ENCODE measurements around the gene ADAMTS1.
"Not testable (repeated sequence)": the region's sequence is repeated elsewhere in the genome, so short reads cannot be mapped to it uniquely, and the experiment has no call there.

The ADAMTS1 gene

DNA sequence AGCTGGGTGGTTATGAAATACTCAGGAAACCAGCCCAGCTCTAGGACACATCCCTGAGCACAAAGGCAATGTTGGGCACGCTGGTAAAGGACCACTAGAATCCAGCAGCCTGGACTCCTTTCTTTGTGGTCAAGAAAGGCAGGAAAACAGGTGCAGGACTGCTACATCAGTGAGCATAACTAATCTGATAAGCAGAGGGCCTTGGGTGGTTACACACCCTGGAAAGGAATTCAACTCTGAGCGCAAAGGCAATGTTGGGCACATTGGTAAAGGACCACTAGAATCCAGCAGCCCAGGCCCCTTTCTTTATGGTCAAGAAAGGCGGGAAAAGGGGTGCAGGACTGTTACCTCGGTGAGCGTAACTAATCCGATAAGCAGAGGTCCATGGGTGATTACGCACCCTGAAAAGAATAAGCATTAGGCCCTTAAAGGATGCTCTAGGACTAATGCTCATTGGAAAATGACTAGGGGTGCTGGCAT, 11.7 kb upstream of the ADAMTS1 start:
- H3K9me3 ChIP-seq (ENCODE audit: control insufficient read depth, low read length); H3K4me1 ChIP-seq (ENCODE audit: control insufficient read depth, insufficient read depth, low read length, poor library complexity, severe bottlenecking); H3K36me3 ChIP-seq (ENCODE audit: control insufficient read depth, insufficient read depth, low read length); H3K4me3 ChIP-seq (ENCODE audit: extremely low read depth, insufficient read depth, low read length, poor library complexity, severe bottlenecking); H3K27ac ChIP-seq (ENCODE audit: low read depth, low read length, severe bottlenecking): not testable (repeated sequence)
- WGBS, 2 experiments (ENCODE audit: insufficient coverage in 2 of 2): 88 to 95% methylated on average over 7 of the region's 7 CpGs

DNA sequence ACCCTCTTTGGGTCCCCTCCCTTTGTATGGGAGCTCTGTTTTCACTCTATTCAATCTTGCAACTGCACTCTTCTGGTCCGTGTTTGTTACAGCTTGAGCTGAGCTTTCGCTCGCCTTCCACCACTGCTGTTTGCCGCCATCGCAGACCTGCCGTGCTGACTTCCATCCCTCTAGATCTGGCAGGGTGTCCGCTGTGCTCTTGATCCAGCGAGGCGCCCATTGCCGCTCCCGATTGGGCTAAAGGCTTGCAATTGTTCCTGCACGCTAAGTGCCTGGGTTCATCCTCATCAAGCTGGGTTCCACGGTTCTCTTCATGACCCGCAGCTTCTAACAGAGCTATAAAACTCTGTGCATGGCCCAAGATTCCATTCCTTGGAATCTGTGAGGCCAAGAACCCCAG, 9.5 kb upstream of the ADAMTS1 start:
- not testable (repeated sequence) for H3K4me3 ChIP-seq (ENCODE audit: extremely low read depth, insufficient read depth, low read length, poor library complexity, severe bottlenecking); H3K9me3 ChIP-seq (ENCODE audit: control insufficient read depth, low read length); H3K4me1 ChIP-seq (ENCODE audit: control insufficient read depth, insufficient read depth, low read length, poor library complexity, severe bottlenecking); H3K36me3 ChIP-seq (ENCODE audit: control insufficient read depth, insufficient read depth, low read length); H3K27ac ChIP-seq (ENCODE audit: low read depth, low read length, severe bottlenecking)
- WGBS, 2 experiments (ENCODE audit: insufficient coverage in 2 of 2): 96 to 98% methylated on average over 14 of the region's 14 CpGs

DNA sequence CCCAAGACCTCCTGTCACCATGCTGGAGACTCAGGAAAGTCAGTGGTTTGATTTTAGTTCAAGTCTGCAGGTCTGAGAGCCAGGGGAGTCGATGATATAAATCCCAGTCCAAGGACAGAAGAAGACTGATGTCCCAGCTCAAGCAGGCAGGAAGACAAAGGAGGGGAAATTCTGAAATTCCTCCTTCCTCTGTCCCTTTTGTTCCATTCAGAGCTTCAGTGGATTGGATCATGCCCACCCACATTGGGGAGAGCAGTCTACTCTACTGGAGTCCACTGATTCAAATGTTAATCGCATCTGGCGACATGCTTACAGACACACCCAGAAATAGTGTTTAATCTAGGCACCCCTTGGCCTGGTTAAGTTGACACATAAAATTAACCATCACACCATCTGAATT, 7.2 kb upstream of the ADAMTS1 start:
- Histone ChIP-seq H3K4me3 (ENCODE audit: extremely low read depth, insufficient read depth, low read length, poor library complexity, severe bottlenecking) (no peak overlapping the region), H3K9me3 (ENCODE audit: control insufficient read depth, low read length) (no peaks in the 10 kb centered on the region), H3K36me3 (ENCODE audit: control insufficient read depth, insufficient read depth, low read length) (no peaks in the 10 kb centered on the region), H3K4me1 (ENCODE audit: control insufficient read depth, insufficient read depth, low read length, poor library complexity, severe bottlenecking) (no peaks in the 10 kb centered on the region), H3K27ac (ENCODE audit: low read depth, low read length, severe bottlenecking) (no peak overlapping the region)
- 53 to 83% methylated on average over 2 to 3 of the region's 3 CpGs for WGBS, 2 experiments (ENCODE audit: insufficient coverage in 2 of 2)

DNA sequence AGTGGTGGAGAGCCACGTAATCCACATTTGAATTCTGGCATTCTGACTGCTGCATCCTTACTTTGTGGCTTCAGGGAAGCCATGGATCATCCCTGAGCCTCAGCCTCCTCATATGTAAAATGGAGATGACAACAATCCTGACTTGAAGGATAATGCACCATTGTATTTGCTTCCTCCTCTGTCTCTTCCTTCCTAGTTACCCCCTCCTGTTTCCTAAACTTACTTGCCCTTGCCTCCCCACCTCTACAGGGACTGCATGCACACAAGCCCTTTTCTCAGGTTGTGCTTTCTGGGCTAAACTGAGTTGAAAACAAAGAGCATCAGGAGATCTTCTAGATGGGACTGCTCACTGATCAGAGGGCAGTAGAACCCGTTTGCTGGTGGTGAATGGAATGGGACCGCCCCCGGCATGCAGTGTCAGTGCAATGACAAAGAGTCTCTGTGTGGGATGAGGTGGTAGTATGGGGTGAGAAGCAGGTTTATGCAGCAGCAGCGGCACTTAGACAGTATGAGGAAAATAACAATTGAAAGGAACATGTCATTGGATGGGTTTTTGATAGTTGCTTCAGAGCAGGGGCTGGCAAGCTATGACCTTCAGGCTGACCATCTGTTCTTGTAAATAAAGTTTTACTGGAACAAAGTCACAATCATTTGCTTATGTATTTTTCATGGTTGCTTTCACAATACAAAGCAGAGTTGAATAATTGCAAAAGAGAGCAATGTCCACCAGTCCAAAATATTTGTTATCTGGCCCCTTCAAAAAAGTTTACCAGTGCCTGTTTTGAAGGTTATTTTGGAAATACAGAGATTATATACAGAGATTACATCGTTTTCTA, 6.1 kb upstream of the ADAMTS1 start:
- H3K27ac ChIP-seq (ENCODE audit: low read depth, low read length, severe bottlenecking): no peak overlapping the region
- no peaks in the 10 kb centered on the region for H3K36me3 ChIP-seq (ENCODE audit: control insufficient read depth, insufficient read depth, low read length)
- no peak overlapping the region for H3K4me3 ChIP-seq (ENCODE audit: extremely low read depth, insufficient read depth, low read length, poor library complexity, severe bottlenecking)
- 55 to 80% methylated on average over 3 to 5 of the region's 6 CpGs for WGBS, 2 experiments (ENCODE audit: insufficient coverage in 2 of 2)
- no peaks in the 10 kb centered on the region for H3K9me3 ChIP-seq (ENCODE audit: control insufficient read depth, low read length)
- no peaks in the 10 kb centered on the region for H3K4me1 ChIP-seq (ENCODE audit: control insufficient read depth, insufficient read depth, low read length, poor library complexity, severe bottlenecking)

DNA sequence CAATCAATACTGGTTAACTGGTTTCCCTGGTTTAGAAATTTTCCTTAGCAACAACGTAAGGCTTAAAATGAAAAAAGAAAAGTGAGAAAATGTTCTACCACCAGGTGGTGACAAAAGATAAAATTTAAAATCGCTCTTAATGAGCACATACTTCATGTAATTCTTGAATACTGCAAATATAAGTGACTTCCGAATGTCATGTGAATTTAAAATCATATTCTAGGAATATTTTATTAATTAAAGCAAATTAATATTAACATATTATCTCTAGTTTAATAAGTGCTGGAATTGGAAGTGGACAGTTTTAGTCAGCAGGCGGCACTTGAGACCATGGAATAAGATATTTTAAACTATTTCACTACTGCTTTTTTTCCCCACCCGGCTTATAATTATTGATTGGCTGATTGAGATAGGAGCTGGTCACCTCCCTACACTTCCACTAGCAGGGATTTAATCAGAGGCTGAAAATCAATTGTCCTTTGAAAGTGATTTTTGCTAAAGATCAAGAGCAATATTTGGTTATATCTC, 5.0 kb upstream of the ADAMTS1 start:
- H3K9me3 ChIP-seq (ENCODE audit: control insufficient read depth, low read length): no peaks in the 10 kb centered on the region
- no peak overlapping the region for H3K27ac ChIP-seq (ENCODE audit: low read depth, low read length, severe bottlenecking)
- H3K4me3 ChIP-seq (ENCODE audit: extremely low read depth, insufficient read depth, low read length, poor library complexity, severe bottlenecking): no peak overlapping the region
- no peaks in the 10 kb centered on the region for H3K36me3 ChIP-seq (ENCODE audit: control insufficient read depth, insufficient read depth, low read length)
- H3K4me1 ChIP-seq (ENCODE audit: control insufficient read depth, insufficient read depth, low read length, poor library complexity, severe bottlenecking): no peaks in the 10 kb centered on the region
- WGBS, 2 experiments (ENCODE audit: insufficient coverage in 2 of 2): no CpG with 5 or more reads among the region's 5 CpGs

DNA sequence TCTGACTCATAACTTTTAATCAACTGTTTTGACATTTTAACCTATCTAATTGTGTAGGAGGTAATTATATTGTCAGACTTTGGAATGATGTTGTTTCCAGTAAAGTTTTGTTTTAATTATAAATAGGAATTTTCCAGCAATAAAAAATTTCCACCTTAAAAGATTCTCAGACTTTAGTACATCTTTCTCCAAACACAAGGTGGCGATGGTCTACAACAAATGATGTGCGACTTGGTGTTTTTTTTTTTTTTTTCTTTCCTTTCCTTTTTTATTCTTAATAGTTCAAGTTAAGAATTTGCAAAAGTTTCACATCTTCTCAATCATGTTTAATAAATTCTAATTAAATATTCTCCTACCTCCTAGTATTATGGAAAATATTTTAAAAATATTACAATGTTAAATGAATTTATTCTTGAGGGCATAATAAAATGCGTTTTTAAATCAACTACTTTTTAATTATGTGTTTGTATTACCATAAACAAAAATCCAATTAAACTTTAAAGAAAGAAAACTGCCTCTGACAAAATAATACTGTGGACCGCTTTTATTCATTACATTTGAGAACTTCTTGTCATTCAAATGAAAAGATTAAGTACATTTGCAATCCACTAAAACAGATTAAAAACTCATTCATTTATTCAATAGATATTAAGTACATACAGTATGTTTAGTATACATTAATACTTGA, 4.4 kb upstream of the ADAMTS1 start:
- Histone ChIP-seq H3K27ac (ENCODE audit: low read depth, low read length, severe bottlenecking) (no peak overlapping the region), H3K36me3 (ENCODE audit: control insufficient read depth, insufficient read depth, low read length) (no peaks in the 10 kb centered on the region), H3K9me3 (ENCODE audit: control insufficient read depth, low read length) (no peaks in the 10 kb centered on the region), H3K4me1 (ENCODE audit: control insufficient read depth, insufficient read depth, low read length, poor library complexity, severe bottlenecking) (no peaks in the 10 kb centered on the region), H3K4me3 (ENCODE audit: extremely low read depth, insufficient read depth, low read length, poor library complexity, severe bottlenecking) (no peak overlapping the region)
- WGBS, 2 experiments (ENCODE audit: insufficient coverage in 2 of 2): 67 to 80% methylated on average over 1 of the region's 4 CpGs

DNA sequence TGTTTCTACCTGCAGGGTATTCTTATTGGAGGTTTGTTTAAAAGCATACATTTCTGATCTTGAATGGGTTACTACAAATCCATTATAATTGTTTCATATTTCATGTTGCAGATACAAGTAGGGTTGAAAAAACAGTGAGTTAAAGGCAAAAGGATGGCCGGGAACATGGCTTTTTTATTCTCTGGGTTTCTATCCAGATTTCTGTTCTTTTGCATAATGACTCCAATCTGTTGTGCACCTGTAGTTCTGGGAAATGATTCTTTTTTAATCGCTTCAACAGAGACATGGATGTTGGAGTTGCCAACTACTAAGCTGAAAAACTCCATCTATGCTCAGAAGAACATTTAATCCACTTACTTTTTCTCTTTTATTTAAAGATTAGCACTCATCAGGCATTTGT, 2.7 kb upstream of the ADAMTS1 start:
- Histone ChIP-seq H3K9me3 (ENCODE audit: control insufficient read depth, low read length) (no peaks in the 10 kb centered on the region), H3K36me3 (ENCODE audit: control insufficient read depth, insufficient read depth, low read length) (no peaks in the 10 kb centered on the region), H3K27ac (ENCODE audit: low read depth, low read length, severe bottlenecking) (no peak overlapping the region), H3K4me1 (ENCODE audit: control insufficient read depth, insufficient read depth, low read length, poor library complexity, severe bottlenecking) (no peaks in the 10 kb centered on the region), H3K4me3 (ENCODE audit: extremely low read depth, insufficient read depth, low read length, poor library complexity, severe bottlenecking) (no peak overlapping the region)
- 86% methylated on average over 1 of the region's 2 CpGs; no CpG with 5 or more reads in 1 of the 2 experiments for WGBS, 2 experiments (ENCODE audit: insufficient coverage in 2 of 2)

DNA sequence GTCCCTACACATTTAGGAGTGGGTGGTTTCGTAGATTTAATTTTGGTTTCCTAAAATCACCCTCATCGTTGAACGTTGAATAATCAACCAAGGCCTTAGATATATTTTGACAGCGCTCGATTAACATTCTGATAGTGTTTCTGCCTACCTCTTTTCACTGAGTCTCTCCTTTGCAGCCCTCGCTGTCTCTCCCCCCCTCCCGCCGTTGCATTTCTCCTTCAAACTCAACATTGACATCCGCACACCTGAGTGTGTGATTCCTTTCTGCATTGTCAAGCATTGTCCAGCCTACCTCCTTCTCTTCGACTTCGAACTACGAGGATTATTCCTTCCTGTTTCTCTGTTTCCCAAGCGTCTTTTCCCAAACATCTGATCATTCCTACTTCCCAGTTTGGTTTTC, 1.8 kb upstream of the ADAMTS1 start:
- WGBS, 2 experiments (ENCODE audit: insufficient coverage in 2 of 2): 83 to 89% methylated on average over 9 to 13 of the region's 13 CpGs
- Histone ChIP-seq H3K4me1 (ENCODE audit: control insufficient read depth, insufficient read depth, low read length, poor library complexity, severe bottlenecking) (peaks cover 5% of the 10 kb centered on the region), H3K36me3 (ENCODE audit: control insufficient read depth, insufficient read depth, low read length) (peaks cover 5% of the 10 kb centered on the region), H3K9me3 (ENCODE audit: control insufficient read depth, low read length) (no peaks in the 10 kb centered on the region), H3K4me3 (ENCODE audit: extremely low read depth, insufficient read depth, low read length, poor library complexity, severe bottlenecking) (peak overlapping the region; percentile 85), H3K27ac (ENCODE audit: low read depth, low read length, severe bottlenecking) (no peak overlapping the region)

DNA sequence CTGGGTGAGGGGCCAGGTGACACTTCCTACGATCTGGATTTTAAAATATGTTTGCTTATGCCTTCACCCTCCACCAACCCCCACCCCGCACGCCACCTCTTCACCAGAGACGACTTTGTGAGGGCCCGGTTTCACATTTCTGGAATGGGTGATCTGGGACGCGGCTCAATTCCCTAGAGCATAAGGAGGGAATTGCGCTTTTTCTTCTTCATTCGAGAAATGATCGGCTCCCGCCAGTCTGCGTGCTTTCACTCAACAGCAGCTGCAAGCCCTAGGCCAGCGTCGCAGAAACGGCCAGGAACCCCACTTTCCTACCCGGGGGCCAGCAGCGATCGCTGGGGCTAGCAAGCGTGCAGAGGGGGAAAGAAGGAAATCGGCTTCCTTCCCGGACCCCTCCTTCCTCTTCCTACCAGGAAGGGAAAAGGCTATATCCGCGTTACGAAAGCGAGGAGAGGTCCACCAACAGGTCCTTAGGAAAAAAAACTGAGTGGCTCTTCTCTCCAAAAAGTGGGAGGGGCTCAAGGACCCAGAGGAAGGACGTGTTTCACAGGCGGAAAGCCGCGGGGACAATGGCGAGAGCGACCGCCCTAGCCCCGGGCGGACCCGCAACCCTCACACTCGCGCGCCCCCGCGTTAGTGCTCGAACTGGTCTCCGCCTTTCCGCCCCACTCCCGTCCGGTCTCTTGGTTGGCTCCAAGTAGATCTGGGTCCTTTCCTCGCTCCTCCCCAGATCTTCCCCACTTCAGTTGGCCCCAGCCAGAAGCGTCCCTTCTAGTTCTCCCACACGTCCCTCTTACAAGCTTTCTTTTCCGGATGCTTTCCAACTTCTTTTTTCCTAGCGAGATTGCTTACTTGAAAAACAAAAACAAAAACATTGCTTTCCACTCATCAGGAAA, 1.1 kb upstream of the ADAMTS1 start:
- H3K4me1 ChIP-seq (ENCODE audit: control insufficient read depth, insufficient read depth, low read length, poor library complexity, severe bottlenecking): peaks cover 8% of the 10 kb centered on the region
- H3K9me3 ChIP-seq (ENCODE audit: control insufficient read depth, low read length): no peaks in the 10 kb centered on the region
- H3K4me3 ChIP-seq (ENCODE audit: extremely low read depth, insufficient read depth, low read length, poor library complexity, severe bottlenecking): peak overlapping the region; percentile 85
- H3K36me3 ChIP-seq (ENCODE audit: control insufficient read depth, insufficient read depth, low read length): peaks cover 12% of the 10 kb centered on the region
- 0 to 1% methylated on average over 24 to 35 of the region's 50 CpGs for WGBS, 2 experiments (ENCODE audit: insufficient coverage in 2 of 2)
- peak overlapping the region; percentile 87 for H3K27ac ChIP-seq (ENCODE audit: low read depth, low read length, severe bottlenecking)

DNA sequence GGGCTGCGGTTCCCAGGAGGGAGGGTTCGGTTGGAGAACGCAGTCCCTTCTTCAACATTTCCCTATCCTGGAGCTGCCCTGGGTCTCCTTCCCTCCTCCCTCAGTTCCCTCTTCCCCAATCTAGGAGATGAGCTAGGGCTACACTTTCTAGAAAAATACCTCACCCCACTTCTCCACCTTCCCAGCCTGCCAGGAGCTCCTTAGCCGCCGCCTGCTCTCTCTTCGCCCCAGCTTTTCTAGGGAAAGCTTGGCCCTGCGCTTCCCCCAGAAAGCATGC, 488 bp upstream of the ADAMTS1 start:
- Histone ChIP-seq H3K36me3 (ENCODE audit: control insufficient read depth, insufficient read depth, low read length) (peaks cover 18% of the 10 kb centered on the region), H3K27ac (ENCODE audit: low read depth, low read length, severe bottlenecking) (peak overlapping the region; percentile 87), H3K4me3 (ENCODE audit: extremely low read depth, insufficient read depth, low read length, poor library complexity, severe bottlenecking) (peak overlapping the region; percentile 85), H3K4me1 (ENCODE audit: control insufficient read depth, insufficient read depth, low read length, poor library complexity, severe bottlenecking) (peaks cover 8% of the 10 kb centered on the region), H3K9me3 (ENCODE audit: control insufficient read depth, low read length) (no peaks in the 10 kb centered on the region)
- WGBS, 2 experiments (ENCODE audit: insufficient coverage in 2 of 2): 3 to 4% methylated on average over 4 to 7 of the region's 7 CpGs
